CD8-positive, alpha-beta memory T cell (primary cell): Measurements from ENCODE around the gene GRM1. TPM values are rescaled to one million over a fixed set of nuclear protein-coding genes. Genes with fewer than 3 reads are reported as not detected.

Experiments
- CTCF ChIA-PET: fragments of 350-600 bp; sonication (Branson Sonifier 250); formaldehyde crosslinking; loops from one replicate; lab custom pipeline; 2021; ENCODE audit warnings: antibody characterized with exemption; lab: Charles Lee
- POLR2A ChIA-PET: fragments of 350-600 bp; sonication (Branson Sonifier 250); formaldehyde crosslinking; loops from one replicate; lab custom pipeline; 2021; ENCODE audit warnings: antibody characterized with exemption; lab: Charles Lee
- DNase-seq, 5 donors: peaks; one replicate each; pipeline versions ENCODE4 v3.0.0 to v3.0.0-alpha.2; 2020 to 2022; ENCODE audit warnings: mixed read lengths in 1 of 5
- H3K27ac ChIP-seq: one replicate; pipeline ENCODE4 v1.7.0; 2013; ENCODE audit warnings: low read depth, mild to moderate bottlenecking, low read length, moderate library complexity
- H3K27me3 ChIP-seq: 2 replicates; pipeline ENCODE4 v1.7.0; 2013; ENCODE audit warnings: low read length, mild to moderate bottlenecking; ENCODE audit not compliant: insufficient read depth, poor library complexity, severe bottlenecking
- H3K36me3 ChIP-seq: 2 replicates; pipeline ENCODE4 v1.7.0; 2013; ENCODE audit warnings: mild to moderate bottlenecking, low read length, moderate library complexity; ENCODE audit not compliant: insufficient read depth
- H3K4me1 ChIP-seq: 2 replicates; pipeline ENCODE4 v1.7.0; 2013; ENCODE audit warnings: mild to moderate bottlenecking, low read length, moderate library complexity; ENCODE audit not compliant: insufficient read depth
- H3K4me3 ChIP-seq: 2 replicates; pipeline ENCODE4 v1.7.0; 2013; ENCODE audit warnings: mild to moderate bottlenecking, low read length
- H3K9me3 ChIP-seq: 2 replicates; pipeline ENCODE4 v1.7.0; 2013; ENCODE audit warnings: mild to moderate bottlenecking, low read length
- H3K27ac Mint-ChIP-seq, 8 donors: one replicate each; pipeline ENCODE4 v1.8.0; 2020 to 2021; ENCODE audit warnings: mixed read lengths in 8 of 8, mild to moderate bottlenecking in 6 of 8, inconsistent platforms in 3 of 8, moderate library complexity in 3 of 8
- H3K27me3 Mint-ChIP-seq, 2 donors: one replicate each; pipeline ENCODE4 v1.8.0; 2020 to 2021; ENCODE audit warnings: mixed read lengths in 2 of 2, mild to moderate bottlenecking in 1 of 2, moderate library complexity in 1 of 2
- H3K36me3 Mint-ChIP-seq, 3 donors: one replicate each; pipeline ENCODE4 v1.8.0; 2020 to 2021; ENCODE audit warnings: mixed read lengths in 3 of 3, inconsistent platforms in 1 of 3, mild to moderate bottlenecking in 1 of 3
- H3K4me1 Mint-ChIP-seq, 3 donors: one replicate each; pipeline ENCODE4 v1.8.0; 2020 to 2021; ENCODE audit warnings: mixed read lengths in 3 of 3, inconsistent platforms in 1 of 3, mild to moderate bottlenecking in 1 of 3
- H3K4me3 Mint-ChIP-seq, 7 donors: one replicate each; pipeline ENCODE4 v1.8.0; 2020 to 2021; ENCODE audit warnings: mixed read lengths in 7 of 7, mild to moderate bottlenecking in 6 of 7, moderate library complexity in 4 of 7, inconsistent platforms in 2 of 7
- H3K9me3 Mint-ChIP-seq, 5 donors: one replicate each; pipeline ENCODE4 v1.8.0; 2020 to 2022; ENCODE audit warnings: mixed read lengths in 5 of 5, mild to moderate bottlenecking in 3 of 5, moderate library complexity in 2 of 5, inconsistent platforms in 1 of 5
- polyA plus RNA-seq: library from polyadenylated mRNA; unstranded; fragments of 300-500 nt; fragmentation: Illumina TruSeq; gene quantifications from one replicate; pipeline ENCODE4 v1.2.3, GENCODE V29; 2021
- total RNA-seq, 2 experiments: library from RNA; stranded (reverse); gene quantifications; one replicate each; pipeline ENCODE4 v1.2.3, GENCODE V29; 2021

Gene GRM1
- total and polyA plus RNA-seq, 3 experiments from 2014 or later = not detected

GRCh38 chr6:146359131-146359530, 330.3 kb downstream of the GRM1 start:
- Mint-ChIP-seq H3K4me1 (no peaks in the 10 kb centered on the region), H3K36me3 (no peaks in the 10 kb centered on the region), H3K27ac (no peak overlapping the region), H3K9me3 (no peaks in the 10 kb centered on the region), H3K27me3 (no peaks in the 10 kb centered on the region), H3K4me3 (no peak overlapping the region)
- Histone ChIP-seq H3K4me1 (no peaks in the 10 kb centered on the region), H3K9me3 (no peaks in the 10 kb centered on the region), H3K4me3 (no peak overlapping the region), H3K27ac (no peak overlapping the region), H3K36me3 (no peaks in the 10 kb centered on the region), H3K27me3 (no peaks in the 10 kb centered on the region)
- POLR2A ChIA-PET = no interaction called here
- no peak for DNase-seq
- CTCF ChIA-PET = no interaction called here

GRCh38 chr6:146361128-146361924, 332.5 kb downstream of the GRM1 start:
- ChIA-PET CTCF (no interaction called here), POLR2A (no interaction called here)
- no peaks in the 10 kb centered on the region for H3K4me1 ChIP-seq
- no peaks in the 10 kb centered on the region for H3K36me3 ChIP-seq
- H3K9me3 ChIP-seq = no peaks in the 10 kb centered on the region
- H3K27ac ChIP-seq = no peak overlapping the region
- Mint-ChIP-seq H3K4me1 (no peaks in the 10 kb centered on the region), H3K9me3 (no peaks in the 10 kb centered on the region), H3K36me3 (no peaks in the 10 kb centered on the region), H3K27me3 (no peaks in the 10 kb centered on the region), H3K27ac (peak overlapping the region in 1 of 8 donors; percentile 52), H3K4me3 (no peak overlapping the region)
- H3K4me3 ChIP-seq = no peak overlapping the region
- DNase-seq = no peak
- H3K27me3 ChIP-seq = no peaks in the 10 kb centered on the region

- Mint-ChIP-seq H3K36me3 (no peaks in the 10 kb centered on the region), H3K4me1 (no peaks in the 10 kb centered on the region), H3K4me3 (no peak overlapping the region), H3K27ac (no peak overlapping the region), H3K27me3 (no peaks in the 10 kb centered on the region), H3K9me3 (no peaks in the 10 kb centered on the region)
- ChIA-PET CTCF (no interaction called here), POLR2A (no interaction called here)
- DNase-seq = no peak
- Histone ChIP-seq H3K9me3 (no peaks in the 10 kb centered on the region), H3K27ac (no peak overlapping the region), H3K36me3 (no peaks in the 10 kb centered on the region), H3K27me3 (no peaks in the 10 kb centered on the region), H3K4me3 (no peak overlapping the region), H3K4me1 (no peaks in the 10 kb centered on the region)
These were observed 335.2 kb downstream of the GRM1 start for GRCh38 chr6:146363838-146364607.

- POLR2A ChIA-PET = no interaction called here
- peaks cover 0 to 1% (median 0%) of the 10 kb centered on the region in 5 donors for H3K9me3 Mint-ChIP-seq
These were observed 336.1 kb downstream of the GRM1 start for GRCh38 chr6:146364816-146365594.

DNA sequence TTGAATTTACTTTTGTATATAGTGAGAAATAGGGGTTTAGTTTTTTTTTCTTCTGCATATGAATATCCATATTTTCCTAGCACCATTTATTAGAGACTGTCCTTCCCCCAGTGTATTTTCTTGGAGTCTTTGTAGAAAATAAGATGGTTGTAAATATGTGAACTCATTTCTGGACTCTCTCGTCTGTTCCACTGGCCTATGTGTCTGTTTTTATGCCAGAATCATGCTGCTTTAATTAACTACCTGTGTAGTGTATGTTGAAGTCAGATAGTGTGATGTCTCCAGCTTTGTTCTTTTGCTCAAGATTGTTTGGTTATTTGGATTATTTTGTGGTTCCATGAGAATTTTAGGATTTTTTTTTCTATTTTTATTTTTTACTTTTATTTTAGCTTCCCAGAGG, 338.2 kb downstream of the GRM1 start:
- Mint-ChIP-seq H3K4me1 (no peaks in the 10 kb centered on the region), H3K4me3 (no peak overlapping the region), H3K36me3 (no peaks in the 10 kb centered on the region), H3K27ac (no peak overlapping the region), H3K27me3 (no peaks in the 10 kb centered on the region), H3K9me3 (peaks cover 0 to 4% (median 3%) of the 10 kb centered on the region in 5 donors)
- no peak for DNase-seq
- Histone ChIP-seq H3K4me3 (no peak overlapping the region), H3K27me3 (no peaks in the 10 kb centered on the region), H3K4me1 (no peaks in the 10 kb centered on the region), H3K9me3 (no peaks in the 10 kb centered on the region), H3K27ac (no peak overlapping the region), H3K36me3 (no peaks in the 10 kb centered on the region)
- POLR2A ChIA-PET = no interaction called here
- CTCF ChIA-PET = no interaction called here

More at GRCh38 chr6:146364816-146365594, 336.1 kb downstream of the GRM1 start:
- Histone ChIP-seq H3K27me3 (no peaks in the 10 kb centered on the region), H3K4me3 (no peak overlapping the region), H3K4me1 (no peaks in the 10 kb centered on the region), H3K9me3 (no peaks in the 10 kb centered on the region), H3K27ac (no peak overlapping the region), H3K36me3 (no peaks in the 10 kb centered on the region)
- H3K36me3 Mint-ChIP-seq = no peaks in the 10 kb centered on the region
- no peak overlapping the region for H3K27ac Mint-ChIP-seq
- no peak overlapping the region for H3K4me3 Mint-ChIP-seq
- DNase-seq = no peak
- CTCF ChIA-PET = no interaction called here
- H3K4me1 Mint-ChIP-seq = no peaks in the 10 kb centered on the region
- H3K27me3 Mint-ChIP-seq = no peaks in the 10 kb centered on the region

- no peaks in the 10 kb centered on the region for H3K27me3 Mint-ChIP-seq
- H3K9me3 ChIP-seq = no peaks in the 10 kb centered on the region
- H3K27ac ChIP-seq = no peak overlapping the region
- peaks cover 0 to 7% (median 5%) of the 10 kb centered on the region in 5 donors for H3K9me3 Mint-ChIP-seq
- H3K27ac Mint-ChIP-seq = no peak overlapping the region
- no peaks in the 10 kb centered on the region for H3K4me1 ChIP-seq
- H3K27me3 ChIP-seq = no peaks in the 10 kb centered on the region
- H3K4me3 ChIP-seq = no peak overlapping the region
- no peaks in the 10 kb centered on the region for H3K4me1 Mint-ChIP-seq
- no peaks in the 10 kb centered on the region for H3K36me3 Mint-ChIP-seq
- DNase-seq = no peak
- no peak overlapping the region for H3K4me3 Mint-ChIP-seq
- no peaks in the 10 kb centered on the region for H3K36me3 ChIP-seq
- POLR2A ChIA-PET = no interaction called here
- CTCF ChIA-PET = no interaction called here
These were observed 341.0 kb downstream of the GRM1 start for GRCh38 chr6:146369866-146370265.

DNA sequence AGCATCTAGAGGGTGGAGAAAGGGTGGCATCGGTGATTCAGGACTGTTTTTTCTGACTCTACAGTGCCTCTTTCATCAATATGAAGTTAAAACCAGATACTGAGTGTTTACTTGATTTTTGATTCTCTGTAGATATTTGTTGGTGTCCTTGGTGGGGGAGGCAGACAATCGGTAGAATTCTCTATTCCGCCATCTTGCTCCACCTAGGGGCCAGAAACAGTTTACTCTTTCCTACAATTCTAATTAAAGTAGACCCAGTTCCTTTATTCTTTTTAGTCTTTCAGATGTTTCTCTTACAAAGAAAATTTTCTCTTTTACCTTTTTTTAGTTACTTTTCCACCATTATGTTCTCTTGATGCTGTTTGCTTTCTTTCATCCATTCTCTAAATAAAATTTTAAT, 352.6 kb downstream of the GRM1 start:
- ChIA-PET POLR2A (no interaction called here), CTCF (no interaction called here)
- H3K4me1 Mint-ChIP-seq = no peaks in the 10 kb centered on the region
- no peaks in the 10 kb centered on the region for H3K9me3 ChIP-seq
- no peaks in the 10 kb centered on the region for H3K27me3 ChIP-seq
- no peak overlapping the region for H3K4me3 Mint-ChIP-seq
- no peak overlapping the region for H3K27ac ChIP-seq
- peaks cover 0 to 4% (median 4%) of the 10 kb centered on the region in 5 donors for H3K9me3 Mint-ChIP-seq
- DNase-seq = no peak
- no peaks in the 10 kb centered on the region for H3K36me3 Mint-ChIP-seq
- H3K27ac Mint-ChIP-seq = no peak overlapping the region
- H3K36me3 ChIP-seq = no peaks in the 10 kb centered on the region
- H3K27me3 Mint-ChIP-seq = peaks cover 0 to 3% of the 10 kb centered on the region in 2 donors
- no peaks in the 10 kb centered on the region for H3K4me1 ChIP-seq
- no peak overlapping the region for H3K4me3 ChIP-seq
